NCI-H82 treated with DMSO at 0.1 percent for 48 hours (cell line): ENCODE measurements around the gene LCN2.

Source experiments
- DNase-seq: peaks from one replicate; lab custom pipeline; 2025; ENCODE audit not compliant: unreplicated experiment; lab: John Stamatoyannopoulos, UW

The LCN2 gene

DNA sequence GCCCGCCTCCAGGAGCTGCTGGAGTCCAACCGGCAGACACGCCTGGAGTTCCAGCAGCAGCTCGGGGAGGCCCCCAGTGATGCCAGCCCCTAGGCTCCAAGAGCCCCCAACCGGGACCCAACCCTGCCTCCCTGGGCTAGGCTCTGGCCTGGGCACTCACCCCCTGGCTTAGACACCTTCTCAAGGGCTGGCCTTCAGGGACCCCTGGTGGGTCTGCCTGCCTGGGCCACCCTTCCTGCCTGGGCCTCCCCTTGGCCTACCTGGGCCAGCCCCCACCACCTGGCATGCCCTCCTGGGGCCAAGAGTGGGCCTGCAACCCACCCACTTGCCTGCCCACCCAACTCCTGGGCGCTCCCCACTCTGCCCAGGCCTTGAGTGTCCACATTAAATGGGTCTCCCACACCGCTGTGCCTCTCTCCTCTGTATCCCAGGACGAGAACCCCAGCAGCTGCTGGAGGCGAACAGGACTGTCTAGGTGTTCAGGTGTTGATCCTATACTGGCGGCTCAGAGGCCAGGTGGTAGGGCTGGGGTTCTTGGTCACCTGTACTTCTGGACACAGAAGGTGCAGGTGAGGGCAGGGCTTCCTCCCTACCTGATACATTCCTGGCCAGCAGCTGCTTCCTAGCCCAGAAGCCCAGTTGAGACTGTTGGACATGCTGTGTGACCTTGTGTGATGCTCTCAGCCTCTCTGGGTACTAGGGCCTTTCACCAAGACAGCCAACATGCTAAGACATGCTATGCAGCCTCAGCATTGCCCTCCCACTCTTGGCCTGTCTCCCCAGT lies 14.5 kb downstream of the LCN2 start:
- no peak for DNase-seq

DNA sequence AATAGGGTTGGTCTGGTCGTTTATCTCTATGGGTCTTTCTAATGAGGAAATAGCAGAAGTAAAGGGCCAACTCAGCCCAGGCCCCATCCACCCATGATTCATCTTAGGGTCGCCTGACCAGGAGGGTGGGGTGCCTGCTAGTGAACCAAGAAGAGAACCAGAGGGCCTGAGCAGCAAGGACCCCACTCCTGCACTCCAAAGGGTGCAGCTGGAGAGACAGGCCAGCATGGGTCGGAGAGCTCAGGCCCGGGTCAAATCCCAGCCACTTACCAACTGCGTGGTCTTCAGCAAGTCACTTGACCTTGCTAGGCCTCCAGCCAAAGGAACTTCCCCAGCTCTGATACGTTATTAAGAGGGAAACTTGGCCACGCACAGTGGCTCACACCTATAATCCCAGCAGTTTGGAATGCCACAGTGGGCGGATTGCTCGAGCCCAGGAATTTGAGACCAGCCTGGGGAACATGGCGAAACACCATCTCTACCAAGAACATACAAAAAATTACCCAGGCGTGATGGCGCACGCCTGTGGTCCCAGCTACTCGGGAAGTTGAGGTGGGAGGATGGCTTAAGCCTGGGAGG lies 15.1 kb downstream of the LCN2 start:
- DNase-seq: no peak

- DNase-seq: no peak
These were observed 16.9 kb downstream of the LCN2 start for GRCh38 chr9:128166169-128166568.

DNA sequence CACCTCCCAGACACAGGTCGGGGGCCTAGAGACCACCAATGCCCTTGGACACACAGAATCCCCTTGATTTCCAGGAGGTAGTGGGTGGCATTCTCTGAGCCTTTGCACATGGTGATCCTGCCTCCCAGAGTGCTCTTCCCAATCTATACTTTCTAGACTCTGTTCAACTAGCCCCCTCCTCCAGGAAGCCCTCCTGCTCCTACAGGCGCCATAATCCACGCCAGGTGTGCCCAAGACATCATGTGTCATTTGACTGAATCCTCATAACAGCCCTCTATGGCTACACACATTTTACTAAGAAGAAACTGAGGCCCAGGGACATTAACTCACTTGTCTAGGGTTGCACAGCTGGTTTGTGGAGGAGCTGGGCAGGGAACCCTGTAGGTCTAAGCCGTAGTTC lies 18.0 kb downstream of the LCN2 start:
- DNase-seq: no peak

DNA sequence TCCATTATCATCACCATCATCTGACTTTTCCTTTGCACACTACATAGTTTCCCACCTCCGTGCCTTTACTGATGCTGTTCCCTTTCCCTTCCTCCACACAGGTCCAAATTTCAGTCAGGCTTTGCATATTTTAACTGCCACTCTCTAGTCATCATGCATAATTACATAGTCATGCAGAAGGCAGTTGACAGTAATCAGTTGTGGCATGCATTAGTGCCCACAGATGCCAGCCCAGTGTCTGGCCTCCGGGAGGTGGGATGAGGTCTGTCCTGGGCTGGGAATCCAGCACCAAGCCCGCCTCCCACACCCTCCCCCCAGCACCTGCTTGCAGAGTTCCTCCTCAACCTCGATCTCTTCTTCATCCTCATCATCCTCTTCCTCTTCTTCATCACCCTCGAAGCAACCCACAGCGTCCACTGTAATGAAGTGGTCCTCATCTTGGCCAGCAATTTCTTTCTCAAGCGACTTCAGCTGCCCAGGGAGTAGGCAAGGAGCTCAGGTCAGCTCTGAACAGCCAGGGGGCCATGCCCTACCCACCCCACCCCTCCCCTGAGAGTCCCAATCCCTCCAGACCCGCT lies 19.6 kb downstream of the LCN2 start:
- no peak for DNase-seq

- DNase-seq: no peak
These were observed 20.2 kb downstream of the LCN2 start for GRCh38 chr9:128169492-128169891.

GRCh38 chr9:128169925-128170324 lies 20.7 kb downstream of the LCN2 start:
- DNase-seq: no peak

DNA sequence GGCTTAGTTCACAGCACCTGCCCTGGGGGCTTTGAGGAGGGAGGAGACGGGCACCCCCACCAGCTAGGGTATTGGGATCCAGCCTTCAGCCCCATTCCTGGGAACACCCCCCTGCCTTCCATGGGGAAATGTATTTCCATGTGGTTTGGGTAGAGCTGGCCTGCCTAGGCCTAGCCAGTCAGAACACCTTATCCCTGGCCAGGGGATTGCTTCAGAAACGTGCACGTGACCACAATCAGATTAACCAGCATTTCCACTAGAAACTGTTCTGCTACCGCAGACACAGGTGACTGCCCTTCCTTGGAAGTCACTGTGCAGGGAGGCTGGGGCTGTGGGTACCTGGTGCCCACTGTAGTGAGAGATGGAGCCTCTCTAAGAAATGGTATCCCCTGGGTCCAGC lies 24.8 kb downstream of the LCN2 start:
- no peak for DNase-seq

- no peak for DNase-seq
These were observed 25.9 kb downstream of the LCN2 start for GRCh38 chr9:128175102-128175563.

DNA sequence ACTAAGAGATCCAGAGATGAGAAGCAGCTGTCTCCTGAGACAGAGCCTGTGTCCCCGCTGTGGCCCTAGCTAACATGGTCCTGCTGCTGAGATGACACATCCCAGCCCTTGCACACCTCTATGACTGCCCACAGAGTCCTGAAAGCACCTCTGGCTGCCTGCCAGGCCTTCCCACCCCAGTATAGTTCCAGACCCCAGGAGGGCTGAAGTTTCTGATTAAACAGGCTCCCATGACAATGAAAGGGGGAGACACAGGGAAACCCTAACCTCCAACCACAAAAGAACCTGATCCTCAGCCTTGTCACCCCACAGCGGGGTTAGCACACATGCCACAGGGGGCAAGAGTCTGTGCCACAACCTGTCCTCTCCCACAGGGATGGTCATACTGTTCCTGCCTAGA lies 26.5 kb downstream of the LCN2 start:
- no peak for DNase-seq

DNA sequence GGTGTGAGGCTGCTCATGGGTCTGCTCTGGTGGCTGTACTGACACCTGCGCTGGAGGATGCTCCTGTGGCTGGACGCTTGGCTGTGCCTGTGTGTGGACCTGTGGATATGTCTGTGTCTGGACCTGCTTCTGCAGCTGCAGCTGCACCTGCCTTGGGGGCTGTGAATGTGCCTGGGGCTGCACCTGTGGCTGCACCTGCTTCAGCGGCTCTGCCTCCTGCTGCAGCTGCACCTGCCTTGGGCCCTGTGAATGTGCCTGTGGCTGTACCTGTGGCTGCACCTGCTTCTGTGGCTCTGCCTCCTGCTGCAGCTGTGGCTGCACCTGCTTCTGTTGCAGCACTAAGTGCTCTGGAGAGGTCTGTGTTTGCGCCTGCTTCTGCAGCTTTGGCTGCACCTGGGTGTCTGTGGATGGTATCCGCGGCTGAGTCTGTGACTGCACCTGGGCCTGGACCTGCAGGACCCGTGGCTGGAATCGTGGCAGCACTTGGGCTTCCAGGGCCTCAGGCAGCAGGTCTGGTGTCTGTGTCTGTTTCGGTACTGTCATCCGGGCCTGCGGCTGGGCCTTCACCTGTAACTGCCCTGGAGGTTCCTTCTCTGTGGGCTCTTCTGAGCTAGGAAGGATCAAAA lies 29.7 kb downstream of the LCN2 start:
- DNase-seq: no peak

- DNase-seq: no peak
These were observed 30.7 kb downstream of the LCN2 start for GRCh38 chr9:128180001-128180400.

DNA sequence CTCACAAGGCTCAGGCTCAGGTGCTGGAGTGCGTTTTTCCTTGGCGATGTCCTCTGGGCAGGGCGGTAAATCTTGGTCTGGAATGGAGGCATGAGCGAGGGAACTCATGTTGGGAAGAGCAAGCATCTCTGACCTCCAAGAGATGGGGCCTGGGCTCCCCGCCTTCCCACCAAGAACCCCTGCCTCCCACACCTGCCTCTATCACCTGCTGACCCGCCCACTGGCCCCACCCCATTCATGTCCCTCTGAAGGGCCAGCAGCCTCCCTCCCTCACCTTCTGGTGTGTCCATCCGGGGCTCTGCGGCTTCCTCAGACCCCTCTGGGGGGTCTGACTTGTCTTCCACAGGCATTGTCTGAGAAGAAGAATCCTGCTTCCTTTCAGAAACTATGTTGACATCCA lies 31.2 kb downstream of the LCN2 start:
- DNase-seq: no peak

DNA sequence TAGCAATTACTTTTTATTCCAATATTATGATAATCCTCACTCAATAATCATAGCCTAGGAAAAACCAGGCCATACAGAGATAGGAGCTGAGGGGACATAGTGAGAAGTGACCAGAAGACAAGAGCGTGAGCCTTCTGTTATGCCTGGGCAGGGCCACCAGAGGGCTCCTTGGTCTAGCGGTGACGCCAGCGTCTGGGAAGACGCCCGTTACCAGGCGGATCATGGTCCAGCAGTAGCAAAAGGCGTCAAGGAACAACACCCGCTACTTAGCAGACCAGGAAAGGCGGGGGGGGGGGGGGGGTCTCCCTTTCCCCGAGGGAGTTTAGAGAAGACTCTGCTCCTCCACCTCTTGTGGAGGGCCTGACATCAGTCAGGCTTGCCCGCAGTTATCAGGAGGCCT lies 32.2 kb downstream of the LCN2 start:
- peak; percentile 8 for DNase-seq

DNA sequence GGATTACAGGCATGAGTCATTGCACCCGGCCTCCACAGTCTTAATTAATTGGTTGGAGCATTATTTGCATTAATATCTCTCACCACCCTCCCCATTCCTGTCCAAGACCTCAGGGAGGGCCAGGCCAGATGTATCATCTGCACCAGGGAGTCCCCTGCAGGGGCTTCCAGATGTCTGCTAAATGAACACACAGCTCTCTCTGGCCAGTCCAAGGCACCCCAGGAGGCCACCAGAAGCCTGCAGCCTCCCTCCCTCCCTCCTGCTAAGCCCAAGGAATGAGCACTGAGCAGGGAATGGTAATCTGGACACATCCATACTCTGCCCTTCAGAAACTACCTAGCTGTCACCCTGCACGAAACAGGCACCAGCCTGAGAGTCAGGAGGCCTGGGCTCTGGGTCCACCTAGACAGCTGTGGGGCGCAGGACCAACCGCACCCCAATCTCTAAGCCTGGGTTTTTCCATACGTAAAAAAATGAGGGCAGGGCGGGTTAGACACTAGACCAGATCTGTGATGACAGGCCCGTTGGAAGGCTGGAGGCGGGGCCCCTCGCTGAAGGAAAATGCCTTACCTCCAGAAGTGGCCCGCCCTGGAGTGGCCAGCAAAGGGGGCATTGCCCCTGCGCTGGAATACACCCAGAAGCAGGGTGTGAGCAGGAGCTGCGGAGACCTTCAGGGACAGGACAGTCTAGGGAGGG lies 33.8 kb downstream of the LCN2 start:
- DNase-seq: no peak

DNA sequence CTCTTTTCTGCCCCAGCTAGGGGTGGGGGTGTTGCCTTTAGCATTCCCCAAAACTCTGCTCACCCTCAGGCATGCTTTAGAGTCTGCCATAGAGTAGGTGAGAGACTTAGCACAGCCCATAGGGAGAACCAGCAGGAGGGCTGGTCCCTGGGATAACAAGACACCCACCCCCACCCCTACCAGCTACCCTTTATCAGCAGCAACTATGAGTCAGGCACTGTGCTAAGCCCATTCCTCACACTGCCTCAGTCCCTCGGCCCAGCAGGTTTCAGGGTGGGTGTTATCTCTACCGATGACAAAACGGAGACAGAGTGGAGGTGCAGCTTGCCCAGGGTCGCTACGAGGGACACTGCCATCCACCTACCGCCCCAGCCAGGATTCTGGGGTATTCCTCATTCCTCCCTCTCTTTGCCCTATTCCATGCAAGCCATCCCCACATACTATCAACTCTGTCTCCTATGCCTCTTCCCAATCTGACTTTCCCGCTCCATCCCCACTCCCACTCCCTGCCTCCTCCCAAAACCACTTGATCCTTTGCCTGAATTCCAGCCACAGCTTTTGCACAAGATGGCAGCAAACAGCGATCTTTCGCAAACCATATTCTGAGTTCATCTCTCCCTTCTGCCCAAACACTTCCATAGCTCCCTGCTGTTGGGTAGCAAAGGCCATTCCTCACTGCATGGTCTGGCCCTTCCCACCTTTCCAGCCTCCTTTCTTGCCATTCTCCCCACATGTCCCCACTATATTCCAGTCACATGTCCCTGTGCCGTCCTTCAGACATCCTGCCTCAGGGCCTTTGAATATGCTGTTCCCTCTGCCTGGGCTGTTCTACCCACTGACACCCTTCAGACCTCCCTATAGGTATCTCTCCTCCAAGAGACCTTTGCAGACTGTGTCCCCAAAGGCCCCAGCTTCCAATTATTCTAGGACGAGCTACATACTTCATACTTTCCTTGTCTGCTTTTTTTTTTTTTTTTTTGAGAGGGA lies 37.0 kb downstream of the LCN2 start:
- DNase-seq: no peak

GRCh38 chr9:128187361-128187760 lies 38.1 kb downstream of the LCN2 start:
- no peak for DNase-seq

DNA sequence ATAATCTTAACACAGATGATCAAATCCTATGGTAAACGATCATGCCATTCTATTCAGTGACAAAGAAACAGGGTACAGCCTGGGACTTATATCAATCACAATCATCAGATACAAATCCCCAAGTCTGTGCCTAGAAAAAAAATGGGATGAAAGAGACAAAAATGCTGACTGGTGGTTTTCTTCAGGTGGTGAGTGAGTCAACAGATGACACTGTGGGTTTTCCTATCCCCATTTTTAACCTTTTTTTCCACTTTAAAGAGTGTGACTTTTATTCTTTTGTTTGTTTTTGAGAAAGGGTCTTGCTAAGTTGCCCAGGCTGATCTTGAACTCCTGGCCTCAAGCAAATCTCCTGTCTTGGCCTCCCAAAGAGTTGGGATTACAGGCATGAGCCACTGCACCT lies 39.0 kb downstream of the LCN2 start:
- DNase-seq: no peak

DNA sequence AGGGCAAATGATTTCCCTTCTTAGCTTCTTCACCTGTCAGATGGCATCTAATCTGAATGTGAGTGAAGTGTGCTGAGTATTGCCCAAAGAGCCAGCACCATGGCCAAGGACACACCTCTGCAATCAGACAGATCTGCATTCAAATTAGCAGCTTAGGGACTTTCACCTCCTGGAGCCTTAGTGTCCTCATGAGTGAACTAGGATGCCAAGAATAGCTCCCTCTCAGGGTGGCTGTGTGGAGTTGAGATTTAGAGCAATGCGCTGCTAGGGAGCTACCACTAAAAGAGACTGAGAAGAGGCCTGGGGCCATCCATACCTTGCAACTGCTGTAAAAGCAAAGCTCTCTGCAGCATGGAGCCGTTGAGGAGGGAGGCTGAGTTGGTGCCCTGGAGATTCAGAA lies 40.8 kb downstream of the LCN2 start:
- DNase-seq: no peak
